Measurements from ENCODE around the gene SLC22A1.
"Not testable (repeated sequence)": the region's sequence is repeated elsewhere in the genome, so short reads cannot be mapped to it uniquely, and the experiment has no call there.

DNA sequence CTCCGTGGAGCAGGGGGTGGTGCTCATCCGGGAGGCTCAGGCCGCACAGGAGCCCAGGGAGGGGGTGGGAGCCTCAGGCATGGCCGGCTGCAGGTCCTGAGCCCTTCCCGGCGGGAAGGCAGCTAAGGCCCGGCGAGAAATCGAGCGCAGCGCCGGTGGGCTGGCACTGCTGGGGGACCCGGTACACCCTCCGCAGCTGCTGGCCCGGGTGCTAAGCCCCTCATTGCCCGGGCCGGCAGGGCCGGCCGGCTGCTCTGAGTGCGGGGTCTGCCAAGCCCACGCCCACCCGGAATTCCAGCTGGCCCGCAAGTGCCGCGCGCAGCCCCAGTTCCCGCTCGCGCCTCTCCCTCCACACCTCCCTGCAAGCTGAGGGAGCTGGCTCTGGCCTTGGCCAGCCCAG lies 7.1 kb upstream of the SLC22A1 start:
- TF ChIP-seq, protein P1, sequence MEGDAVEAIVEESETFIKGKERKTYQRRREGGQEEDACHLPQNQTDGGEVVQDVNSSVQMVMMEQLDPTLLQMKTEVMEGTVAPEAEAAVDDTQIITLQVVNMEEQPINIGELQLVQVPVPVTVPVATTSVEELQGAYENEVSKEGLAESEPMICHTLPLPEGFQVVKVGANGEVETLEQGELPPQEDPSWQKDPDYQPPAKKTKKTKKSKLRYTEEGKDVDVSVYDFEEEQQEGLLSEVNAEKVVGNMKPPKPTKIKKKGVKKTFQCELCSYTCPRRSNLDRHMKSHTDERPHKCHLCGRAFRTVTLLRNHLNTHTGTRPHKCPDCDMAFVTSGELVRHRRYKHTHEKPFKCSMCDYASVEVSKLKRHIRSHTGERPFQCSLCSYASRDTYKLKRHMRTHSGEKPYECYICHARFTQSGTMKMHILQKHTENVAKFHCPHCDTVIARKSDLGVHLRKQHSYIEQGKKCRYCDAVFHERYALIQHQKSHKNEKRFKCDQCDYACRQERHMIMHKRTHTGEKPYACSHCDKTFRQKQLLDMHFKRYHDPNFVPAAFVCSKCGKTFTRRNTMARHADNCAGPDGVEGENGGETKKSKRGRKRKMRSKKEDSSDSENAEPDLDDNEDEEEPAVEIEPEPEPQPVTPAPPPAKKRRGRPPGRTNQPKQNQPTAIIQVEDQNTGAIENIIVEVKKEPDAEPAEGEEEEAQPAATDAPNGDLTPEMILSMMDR (IDR thresholded peaks at IDR 0.05): not testable (repeated sequence)
- TF ChIP-seq POLR2A (IDR thresholded peaks at IDR 0.05): not testable (repeated sequence)
